ENCODE measurements around the gene DPH5. TPM values are rescaled to one million over a fixed set of nuclear protein-coding genes. Genes with fewer than 3 reads are reported as not detected.

DPH5 gene
- total and polyA plus RNA-seq, 2 donors (not counting 3 experiments of a cell fraction or from before 2014, with no cell fraction given) = 37.2 to 43.6 TPM

DNA sequence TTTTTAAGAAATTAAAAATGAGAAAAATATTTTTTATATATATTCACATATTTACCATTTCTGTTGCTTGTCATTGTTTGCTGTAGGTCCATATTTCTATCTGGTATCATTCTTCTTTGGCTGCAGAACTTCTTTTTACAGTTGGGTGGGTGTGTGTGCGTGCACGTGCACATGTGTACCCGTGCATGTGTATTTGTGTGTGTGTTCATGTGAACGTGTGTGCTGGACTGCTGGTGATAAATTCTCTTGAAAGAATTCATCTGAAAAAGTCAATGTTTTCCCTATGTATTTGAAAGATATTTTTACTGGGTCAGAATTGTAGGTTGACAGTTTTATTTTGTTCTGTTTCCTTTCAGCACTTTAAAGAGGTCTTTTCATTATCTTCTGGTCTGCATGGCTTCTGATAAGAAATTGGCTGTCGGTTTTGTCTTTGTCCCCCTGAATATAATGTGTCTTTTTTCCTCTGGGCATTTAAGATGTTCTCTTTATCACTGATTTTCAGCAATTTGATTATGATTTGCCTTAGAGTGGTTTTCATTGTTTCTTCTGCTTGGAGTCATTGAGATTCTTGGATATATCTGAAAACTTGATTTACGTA lies 34.5 kb upstream of the DPH5 start:
- H3K9me3 ChIP-seq (replicated peaks; ENCODE audit: control insufficient read depth, insufficient read depth, low read length) = no peaks in the 10 kb centered on the region

GRCh38 chr1:101055623-101056022 lies 30.0 kb upstream of the DPH5 start:
- FAIRE-seq = no peak
- no peak for TF ChIP-seq FOS (IDR thresholded peaks at IDR 0.05; ENCODE audit: borderline replicate concordance, insufficient read depth, low read length)
- TF ChIP-seq MYC (IDR thresholded peaks at IDR 0.05; ENCODE audit: low read depth, low read length) = no peak
- no peak for TF ChIP-seq JUN (IDR thresholded peaks at IDR 0.05; ENCODE audit: borderline replicate concordance, insufficient read depth, insufficient read length, low read depth)
- no peak for TF ChIP-seq POLR2A (IDR thresholded peaks at IDR 0.05; ENCODE audit: low read depth, low read length)
- no peak for TF ChIP-seq POLR2AphosphoS5 (IDR thresholded peaks at IDR 0.05; ENCODE audit: insufficient read depth, low read depth, low read length)
- TF ChIP-seq CTCF (IDR thresholded peaks at IDR 0.05; ENCODE audit: extremely low read depth in 1 of 2, insufficient read depth in 1 of 2, low read depth in 1 of 2, low read length in 2 of 2) = no peak
- TF ChIP-seq GATA2 (IDR thresholded peaks at IDR 0.05; ENCODE audit: insufficient read depth, insufficient read length, low read depth, low read length) = no peak
- TF ChIP-seq, protein P1, sequence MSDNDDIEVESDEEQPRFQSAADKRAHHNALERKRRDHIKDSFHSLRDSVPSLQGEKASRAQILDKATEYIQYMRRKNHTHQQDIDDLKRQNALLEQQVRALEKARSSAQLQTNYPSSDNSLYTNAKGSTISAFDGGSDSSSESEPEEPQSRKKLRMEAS (IDR thresholded peaks at IDR 0.05; ENCODE audit: insufficient read depth, insufficient read length) = no peak
- TF ChIP-seq EZH2 (IDR thresholded peaks at IDR 0.05; ENCODE audit: borderline replicate concordance, low read depth, low read length, severe bottlenecking) = no peak
- H3K36me3 ChIP-seq (ENCODE audit: control insufficient read depth in 2 of 2, extremely low read depth in 1 of 2, insufficient read depth in 2 of 2, low read length in 2 of 2) = no peaks in the 10 kb centered on the region
- BruUV-seq (replicated peaks) = no TSS peak
- no peaks in the 10 kb centered on the region for H4K20me1 ChIP-seq (replicated peaks; ENCODE audit: control insufficient read depth, extremely low read depth, insufficient read depth, low read length)
- H3K4me3 ChIP-seq (replicated peaks in 1 of 3; ENCODE audit: insufficient read depth in 1 of 3, low read depth in 1 of 3, low read length in 3 of 3) = no peak overlapping the region
- intact Hi-C loops (cut with micrococcal nuclease) = no loop called here
- no peak overlapping the region for H3K27ac ChIP-seq (ENCODE audit: insufficient read depth, low read depth, low read length)
- H3K79me2 ChIP-seq (ENCODE audit: control insufficient read depth, insufficient read depth, low read length) = no peaks in the 10 kb centered on the region
- DNase-seq (ENCODE audit: low read depth, low spot score) = no peak
- H3K27me3 ChIP-seq (ENCODE audit: control insufficient read depth in 2 of 2, insufficient read depth in 2 of 2, low read length in 2 of 2) = no peaks in the 10 kb centered on the region
- CTCF ChIA-PET = interaction anchor here (1.5 kb wide), 1 partner anchor 8 kb away, joined by 3 read pairs; no protein-coding TSS in a partner anchor
- no peaks in the 10 kb centered on the region for H3K9me1 ChIP-seq (replicated peaks; ENCODE audit: control insufficient read depth, extremely low read depth, insufficient read depth, low read length)
- POLR2A ChIA-PET = no interaction called here
- dilution Hi-C loops (cut with MboI; ENCODE audit: extremely low pct_ligation_motif_present, low sequenced_read_pairs) = no loop called here
- no peaks in the 10 kb centered on the region for H3K9me3 ChIP-seq (replicated peaks; ENCODE audit: control insufficient read depth, insufficient read depth, low read length)
- H2AFZ ChIP-seq (ENCODE audit: low read depth, low read length) = no peak overlapping the region
- H3K4me1 ChIP-seq (ENCODE audit: control insufficient read depth, extremely low read depth, insufficient read depth, low read length) = no peaks in the 10 kb centered on the region
- H3K9ac ChIP-seq (replicated peaks; ENCODE audit: extremely low read depth, insufficient read depth, low read length) = no peak overlapping the region
- H3K4me2 ChIP-seq (ENCODE audit: insufficient read depth, low read length) = no peak overlapping the region

More for the DNA sequence above, 34.5 kb upstream of the DPH5 start:
- Histone ChIP-seq H3K27ac (ENCODE audit: insufficient read depth, low read depth, low read length) (no peak overlapping the region), H3K4me1 (ENCODE audit: control insufficient read depth, extremely low read depth, insufficient read depth, low read length) (no peaks in the 10 kb centered on the region), H3K27me3 (ENCODE audit: control insufficient read depth in 2 of 2, insufficient read depth in 2 of 2, low read length in 2 of 2) (no peaks in the 10 kb centered on the region), H3K36me3 (ENCODE audit: control insufficient read depth in 2 of 2, extremely low read depth in 1 of 2, insufficient read depth in 2 of 2, low read length in 2 of 2) (no peaks in the 10 kb centered on the region), H3K4me3 (replicated peaks in 1 of 3; ENCODE audit: insufficient read depth in 1 of 3, low read depth in 1 of 3, low read length in 3 of 3) (no peak overlapping the region), H3K9ac (replicated peaks; ENCODE audit: extremely low read depth, insufficient read depth, low read length) (no peak overlapping the region), H4K20me1 (replicated peaks; ENCODE audit: control insufficient read depth, extremely low read depth, insufficient read depth, low read length) (no peaks in the 10 kb centered on the region), H3K79me2 (ENCODE audit: control insufficient read depth, insufficient read depth, low read length) (no peaks in the 10 kb centered on the region), H3K4me2 (ENCODE audit: insufficient read depth, low read length) (no peak overlapping the region), H3K9me1 (replicated peaks; ENCODE audit: control insufficient read depth, extremely low read depth, insufficient read depth, low read length) (no peaks in the 10 kb centered on the region), H2AFZ (ENCODE audit: low read depth, low read length) (no peak overlapping the region)
- no TSS peak for BruUV-seq (replicated peaks)
- DNase-seq (ENCODE audit: low read depth, low spot score) = no peak
- no peak for FAIRE-seq
- POLR2A ChIA-PET = no interaction called here
- TF ChIP-seq GATA2 (IDR thresholded peaks at IDR 0.05; ENCODE audit: insufficient read depth, insufficient read length, low read depth, low read length) (no peak), JUN (IDR thresholded peaks at IDR 0.05; ENCODE audit: borderline replicate concordance, insufficient read depth, insufficient read length, low read depth) (no peak), POLR2AphosphoS5 (IDR thresholded peaks at IDR 0.05; ENCODE audit: insufficient read depth, low read depth, low read length) (no peak)
- dilution Hi-C loops (cut with MboI; ENCODE audit: extremely low pct_ligation_motif_present, low sequenced_read_pairs) = no loop called here
- intact Hi-C loops (cut with micrococcal nuclease) = no loop called here
- CTCF ChIA-PET = no interaction called here

All from endothelial cell of umbilical vein (primary cell).